OCI-LY7 (cell line): ENCODE measurements around the gene ACP3.

ENCODE experiments used
- CTCF ChIP-seq: fragments of 200-600 bp; sonication (generic); conservative IDR thresholded peaks from 2 replicates; pipeline ENCODE4 v1.5.1; 2014; ENCODE audit warnings: mild to moderate bottlenecking, antibody characterized with exemption, low read length, moderate library complexity, mixed read lengths
- EZH2phosphoT487 ChIP-seq: fragments of 200-600 bp; sonication (generic); IDR thresholded peaks from 2 replicates; pipeline ENCODE4 v1.6.1; 2018; ENCODE audit warnings: low read depth, borderline replicate concordance, mild to moderate bottlenecking, mixed run types, antibody characterized with exemption, low read length, moderate library complexity, mixed read lengths

- TF ChIP-seq CTCF (no peak), EZH2phosphoT487 (no peak)
These were observed 61.0 kb downstream of the ACP3 start for GRCh38 chr3:132378048-132378762.
